D341Med (cell line): ENCODE measurements around the gene NKX6-2.
A peak's percentile ranks its signal among the peaks of the same experiment; 100 is the strongest.
"Not testable (repeated sequence)": the region's sequence is repeated elsewhere in the genome, so short reads cannot be mapped to it uniquely, and the experiment has no call there.

Source experiments
- DNase-seq: peaks from one replicate; pipeline ENCODE4 v3.0.0; 2012; ENCODE audit warnings: low spot score

Gene NKX6-2

DNA sequence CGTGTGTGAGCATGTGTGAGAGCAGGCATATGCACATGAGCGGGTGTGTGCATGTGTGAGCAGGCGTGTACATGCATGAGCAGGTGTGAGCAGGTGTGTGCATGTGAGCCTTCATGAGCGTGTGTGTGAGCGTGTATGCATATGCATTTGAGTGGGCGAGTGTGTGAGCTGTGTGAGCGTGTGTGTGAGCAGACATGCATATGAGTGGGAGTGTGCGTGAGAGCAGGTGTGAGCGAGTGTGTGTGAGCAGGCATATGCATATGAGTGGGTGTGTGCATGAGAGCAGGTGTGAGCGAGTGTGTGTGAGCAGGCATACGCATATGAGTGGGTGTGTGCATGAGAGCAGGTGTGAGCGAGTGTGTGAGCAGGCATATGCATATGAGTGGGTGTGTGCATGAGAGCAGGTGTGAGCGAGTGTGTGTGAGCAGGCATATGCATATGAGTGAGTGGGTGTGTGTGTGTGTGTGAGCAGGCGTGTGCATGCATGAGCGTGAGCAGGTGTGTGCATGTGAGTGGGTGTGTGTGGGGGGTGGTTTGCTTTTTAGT, 30.7 kb downstream of the NKX6-2 start:
- DNase-seq = no peak

DNA sequence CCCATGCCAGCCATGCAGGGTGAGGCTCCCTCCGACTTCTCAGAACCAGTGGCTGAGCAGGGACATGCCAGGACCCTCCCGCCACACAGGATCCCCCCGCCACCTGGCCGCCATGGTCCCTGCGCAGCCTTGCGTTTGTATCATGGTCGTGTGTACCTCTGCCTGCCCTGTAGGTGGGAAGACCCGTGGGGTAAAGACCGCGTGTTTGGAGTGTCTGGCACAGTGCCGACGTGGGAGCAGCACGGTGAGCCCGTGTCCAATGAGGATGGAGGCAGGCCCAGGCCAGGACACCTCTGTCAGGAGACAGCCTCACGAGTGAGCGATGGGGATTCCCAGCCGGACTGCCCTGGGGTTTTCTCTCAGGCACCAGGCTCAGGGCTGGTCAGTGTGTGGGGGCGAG, 31.9 kb downstream of the NKX6-2 start:
- no peak for DNase-seq

DNA sequence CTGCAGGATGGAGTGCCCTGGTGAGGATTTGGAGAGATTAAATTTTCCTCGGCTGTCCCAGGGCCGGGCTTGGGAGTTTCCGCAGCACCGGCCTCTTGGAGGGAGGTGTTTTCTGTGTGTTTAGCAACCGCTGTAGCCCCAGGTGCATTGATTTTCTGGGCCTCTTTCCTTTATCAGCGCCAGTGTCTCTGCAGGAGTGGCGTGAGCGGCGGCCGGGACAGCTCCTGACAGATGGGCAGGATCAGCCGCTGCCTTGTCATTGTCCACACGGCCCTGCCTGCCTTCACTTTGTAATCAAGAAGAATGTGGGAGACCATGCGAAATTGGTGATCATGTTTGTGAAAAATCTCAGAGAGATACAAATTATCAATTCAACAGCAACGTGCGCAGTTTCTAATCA, 32.4 kb downstream of the NKX6-2 start:
- DNase-seq = no peak

DNA sequence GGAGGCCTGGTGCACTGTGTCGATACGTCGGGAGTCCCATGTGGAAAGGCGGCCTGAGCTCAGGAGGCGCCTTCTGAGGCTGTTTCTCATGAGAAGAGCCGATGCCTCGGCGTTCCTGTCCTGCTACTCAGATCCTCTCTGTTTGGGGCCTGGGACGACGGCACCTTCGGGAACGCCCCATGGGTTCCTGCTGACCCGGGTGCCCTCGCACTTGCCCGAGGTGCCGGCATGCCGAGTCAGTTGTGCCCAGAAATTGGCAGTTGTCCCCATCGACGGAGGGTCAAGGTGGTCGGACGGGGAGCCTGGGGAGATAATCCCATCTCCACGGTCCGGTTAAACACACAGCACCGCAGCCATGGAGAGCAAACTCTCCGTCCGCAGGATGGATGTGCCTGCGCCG, 33.0 kb downstream of the NKX6-2 start:
- DNase-seq = no peak

DNA sequence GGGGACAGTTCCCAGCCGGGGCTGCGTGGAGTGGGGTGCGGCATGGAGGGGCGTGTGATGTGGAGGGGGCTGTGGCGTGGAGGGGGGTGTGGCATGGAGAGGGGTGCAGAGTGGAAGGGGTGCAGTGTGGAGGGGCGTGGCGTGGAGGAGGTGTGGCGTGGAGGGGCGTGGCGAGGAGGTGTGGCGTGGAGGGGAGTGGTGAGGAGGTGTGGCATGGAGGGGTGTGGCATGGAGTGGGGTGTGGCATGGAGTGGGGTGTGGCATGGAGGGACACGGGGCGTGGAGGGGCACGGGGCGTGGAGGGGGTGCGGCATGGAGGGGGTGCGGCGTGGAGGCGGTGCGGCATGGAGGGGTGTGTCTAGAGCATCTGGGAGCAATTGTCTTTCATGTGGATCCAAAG, 33.6 kb downstream of the NKX6-2 start:
- DNase-seq = no peak

DNA sequence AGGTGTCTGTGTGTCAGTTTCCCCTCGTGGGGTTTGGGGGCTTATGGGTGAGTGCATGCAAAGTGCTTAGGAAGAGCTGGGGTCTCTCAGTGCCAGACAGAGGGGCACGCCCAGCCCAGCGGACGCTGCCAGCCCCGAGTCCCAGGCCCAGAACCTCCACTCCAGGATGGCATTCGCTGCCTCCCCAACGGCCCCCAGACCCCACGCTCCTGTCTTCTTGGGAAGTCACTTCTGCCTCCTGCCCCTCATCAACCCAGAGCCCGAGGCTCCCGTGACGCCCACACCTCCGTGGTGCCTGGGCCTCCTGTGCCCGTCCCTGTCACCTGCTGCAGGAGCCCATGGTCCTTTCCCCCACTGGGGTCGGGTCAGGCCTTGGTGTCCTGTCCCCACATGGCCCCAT, 35.0 kb downstream of the NKX6-2 start:
- DNase-seq = no peak

DNA sequence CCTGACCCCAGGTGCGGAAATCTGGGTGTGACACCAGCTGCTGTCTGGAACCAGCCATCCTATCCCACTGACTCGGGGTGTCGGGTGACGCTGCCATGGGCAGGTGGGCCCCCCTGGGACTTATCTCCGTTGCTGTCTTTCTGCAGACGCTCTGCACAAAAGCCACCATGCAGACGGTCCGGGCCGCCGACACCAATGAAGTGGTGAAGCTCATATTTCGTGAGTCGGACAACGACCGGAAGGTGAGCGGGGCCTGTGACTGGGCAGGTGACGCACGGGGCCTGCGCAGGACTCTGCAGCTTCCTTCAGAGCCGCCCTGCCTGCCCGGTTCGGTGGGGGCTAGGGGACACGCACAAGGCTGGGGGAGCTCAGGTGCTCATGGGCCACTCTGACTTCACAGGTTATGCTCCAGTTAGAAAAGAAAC, 36.6 kb downstream of the NKX6-2 start:
- DNase-seq = no peak

DNA sequence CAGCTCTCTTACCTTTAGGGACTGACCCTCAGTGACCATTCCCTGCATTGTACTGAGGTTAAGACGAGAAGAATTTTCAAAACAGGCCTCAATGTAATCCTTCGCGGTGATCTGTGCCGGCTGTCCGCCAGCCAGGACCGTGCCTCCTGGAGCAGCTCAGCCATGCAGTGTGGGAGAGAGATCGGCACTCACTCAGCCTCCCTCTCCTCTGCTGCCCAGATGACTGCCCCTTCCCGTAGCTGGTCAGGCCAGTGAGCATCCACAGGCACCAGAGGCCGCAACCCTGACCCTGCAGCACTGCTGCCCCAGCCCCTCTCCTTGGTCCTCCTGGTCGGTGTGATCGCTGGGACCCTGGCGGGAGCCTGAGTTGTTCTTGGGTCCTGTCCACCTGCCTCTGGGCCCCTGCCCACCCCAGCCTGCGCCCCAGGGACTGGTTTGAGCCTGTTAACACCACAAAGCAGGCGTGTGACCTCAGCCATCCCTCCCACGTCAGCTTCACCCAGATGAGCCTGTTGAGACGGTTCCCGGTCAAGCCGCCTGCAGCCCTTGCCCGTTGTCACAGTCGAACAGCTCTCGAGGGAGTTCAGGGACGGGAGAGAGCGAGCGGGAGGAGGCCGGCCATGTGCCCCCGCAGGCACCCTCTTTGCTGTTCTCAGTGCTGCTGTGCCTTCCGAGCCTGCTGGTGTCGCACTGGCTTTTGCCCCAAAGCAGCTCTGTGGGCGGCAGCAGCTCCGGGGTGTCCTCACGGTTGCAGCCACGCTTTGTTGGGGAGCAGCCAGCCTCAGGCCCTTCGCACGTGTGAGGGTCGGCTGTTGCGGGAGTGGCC, 37.2 kb downstream of the NKX6-2 start:
- no peak for DNase-seq

DNA sequence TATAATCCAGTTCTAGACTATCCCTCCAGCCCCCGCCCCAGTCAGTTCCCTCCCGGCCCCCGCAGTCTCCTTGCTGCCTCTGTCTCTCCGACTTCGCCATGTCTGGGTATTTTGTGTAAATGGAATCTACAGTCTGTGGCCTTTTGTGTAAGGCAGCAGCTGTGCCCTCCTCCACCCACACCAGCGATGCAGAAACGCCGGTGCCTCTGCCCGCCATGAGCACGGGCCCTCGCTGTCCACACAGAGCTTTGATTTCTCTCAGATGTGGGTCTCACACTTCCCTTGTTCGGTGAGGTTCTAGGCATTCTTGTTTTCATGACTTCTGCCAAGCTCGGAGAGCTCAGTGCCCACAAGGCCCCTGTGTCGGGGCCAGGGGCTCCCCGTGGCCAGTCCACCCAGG, 37.8 kb downstream of the NKX6-2 start:
- no peak for DNase-seq

DNA sequence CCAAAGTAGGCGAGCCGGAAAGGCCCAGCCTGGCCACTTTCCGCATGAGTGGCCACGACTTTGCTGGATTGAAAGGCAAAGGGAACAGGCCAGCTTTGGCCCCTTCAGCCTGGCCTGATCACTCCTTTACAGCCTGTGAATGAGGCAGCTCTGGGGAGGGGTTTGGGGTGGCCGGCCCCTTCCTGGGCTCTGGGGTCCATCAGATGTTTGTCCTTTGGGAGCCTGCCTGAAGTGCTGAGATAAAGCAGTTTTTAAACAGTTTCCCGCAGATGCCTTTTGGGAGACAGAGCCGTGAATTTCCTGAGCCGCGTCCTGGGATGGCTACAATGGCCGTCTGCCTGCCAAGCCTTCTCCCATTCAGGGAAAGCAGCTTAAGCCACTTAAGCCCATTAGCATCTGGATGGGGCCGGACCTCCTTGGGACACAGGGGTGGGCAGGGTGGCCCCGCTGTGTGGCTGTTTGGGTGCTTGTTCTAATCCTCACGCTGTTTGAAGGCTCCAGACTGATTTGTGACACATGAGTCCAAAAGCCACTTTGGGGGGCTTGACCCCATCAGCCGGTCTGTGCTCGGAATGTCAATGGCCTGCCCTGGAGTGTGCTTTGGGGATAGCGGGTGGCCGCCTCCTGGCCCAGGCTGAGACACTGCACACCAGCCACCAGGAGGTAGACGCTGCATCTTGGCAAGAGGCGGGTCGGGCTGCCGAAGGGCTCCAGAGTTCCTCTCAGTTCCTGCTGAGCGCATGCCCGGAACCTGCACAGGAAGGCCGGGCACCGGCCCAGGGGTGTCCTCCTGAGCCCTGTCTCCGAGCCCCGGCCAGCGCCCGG, 38.9 kb downstream of the NKX6-2 start:
- DNase-seq = peak; percentile 42

DNA sequence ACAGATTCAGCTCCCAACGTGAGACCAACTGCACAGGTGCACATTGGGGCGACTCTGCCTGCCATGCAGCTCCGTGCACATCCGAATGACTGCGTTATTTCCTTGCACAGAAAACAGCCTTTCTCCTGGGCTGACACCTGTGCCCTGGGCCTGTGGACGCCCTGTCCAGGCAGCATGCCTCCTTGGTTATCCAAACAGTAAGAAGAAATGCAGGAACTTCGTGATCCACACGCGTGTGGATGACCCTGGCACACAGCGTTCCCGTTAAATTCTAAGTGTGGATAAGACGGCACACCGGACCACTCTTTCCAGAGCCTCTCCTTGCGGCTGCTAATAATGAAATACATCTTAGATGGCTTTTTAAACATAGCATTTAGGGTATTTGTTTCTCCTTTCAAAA, 39.6 kb downstream of the NKX6-2 start:
- DNase-seq = no peak

DNA sequence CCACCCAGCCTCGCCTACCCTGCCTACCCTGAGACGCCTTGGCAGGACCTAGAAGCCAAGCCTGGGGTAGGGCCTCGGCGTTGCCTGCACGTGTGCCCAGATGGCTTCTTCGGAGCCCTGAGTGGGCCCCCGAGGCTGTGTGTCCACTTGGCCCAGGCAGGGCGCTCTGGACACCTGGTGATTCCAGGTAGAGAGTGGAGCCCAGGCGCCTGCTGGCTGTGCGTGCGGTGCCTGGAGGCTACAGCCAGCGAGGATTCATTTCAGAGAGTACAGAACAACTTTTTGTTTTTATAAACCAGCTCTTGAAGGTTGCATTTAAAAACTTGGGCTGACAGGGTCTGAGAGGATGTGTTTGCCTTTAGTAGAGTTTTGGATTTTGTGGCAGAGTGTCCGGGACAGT, 40.0 kb downstream of the NKX6-2 start:
- DNase-seq = no peak

DNA sequence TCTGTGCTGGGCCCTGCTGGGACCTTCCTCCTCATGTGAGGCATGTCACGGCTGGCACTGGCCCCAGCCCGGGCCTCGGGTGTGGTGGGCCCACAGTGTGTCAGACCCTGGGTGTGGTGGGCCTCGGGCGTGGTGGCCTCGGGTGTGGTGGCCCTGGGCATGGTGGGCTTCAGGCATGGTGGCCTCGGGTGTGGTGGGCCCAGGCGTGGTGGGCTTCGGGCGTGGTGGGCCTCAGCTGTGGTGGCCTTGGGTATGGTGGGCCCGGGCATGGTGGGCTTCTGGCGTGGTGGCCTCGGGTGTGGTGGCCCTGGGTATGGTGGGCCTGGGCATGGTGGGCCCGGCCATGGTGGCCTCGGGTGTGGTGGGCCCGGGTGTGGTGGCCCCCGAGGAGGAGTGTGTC, 40.4 kb downstream of the NKX6-2 start:
- no peak for DNase-seq

DNA sequence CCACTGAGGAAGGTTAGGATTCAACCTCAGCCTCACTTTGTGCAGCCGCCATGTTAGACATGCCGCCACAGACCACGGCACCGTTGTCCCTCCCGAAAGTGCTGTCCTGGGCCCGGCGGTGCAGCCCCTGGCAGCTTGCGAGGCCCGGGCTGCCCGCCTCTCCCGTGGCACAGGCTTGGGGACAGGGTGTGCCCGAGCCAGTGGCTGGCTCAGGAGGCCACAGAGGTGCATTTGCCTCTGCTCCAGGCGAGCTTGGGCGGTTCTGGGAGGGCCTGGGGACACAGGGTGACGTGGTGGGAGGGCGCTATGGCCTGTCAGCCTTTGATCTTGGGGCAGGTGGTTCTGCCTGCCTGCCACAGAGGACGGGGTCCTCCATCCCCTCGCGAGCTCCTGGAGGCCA, 41.1 kb downstream of the NKX6-2 start:
- DNase-seq = no peak

DNA sequence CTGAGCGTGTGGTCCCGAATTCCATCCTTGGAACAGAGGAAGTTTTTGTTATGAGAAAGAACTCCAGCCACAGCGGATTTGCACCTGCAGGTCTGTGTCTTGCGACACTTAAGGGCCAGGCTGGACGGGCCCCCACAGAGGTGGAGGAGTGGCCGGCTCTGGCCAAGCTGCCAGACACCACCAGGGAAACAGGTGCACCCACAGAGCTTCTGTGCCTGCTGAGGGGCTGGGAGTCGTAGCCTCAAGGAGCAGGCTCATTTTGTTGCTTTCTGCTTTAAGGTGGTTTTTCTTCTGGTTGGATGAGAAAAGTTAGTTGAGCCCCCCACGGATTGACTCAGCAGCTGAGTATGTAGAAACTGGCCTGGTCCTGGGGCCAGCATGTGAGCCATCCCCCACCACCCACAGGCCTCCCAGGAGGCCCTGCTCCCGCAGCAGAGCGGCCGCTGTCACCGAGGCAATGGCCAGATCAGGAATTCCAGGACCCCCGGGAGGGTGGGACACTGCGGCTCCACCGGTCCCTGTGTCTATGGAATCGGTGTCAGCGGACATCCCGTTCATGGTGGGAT, 41.9 kb downstream of the NKX6-2 start:
- no peak for DNase-seq

DNA sequence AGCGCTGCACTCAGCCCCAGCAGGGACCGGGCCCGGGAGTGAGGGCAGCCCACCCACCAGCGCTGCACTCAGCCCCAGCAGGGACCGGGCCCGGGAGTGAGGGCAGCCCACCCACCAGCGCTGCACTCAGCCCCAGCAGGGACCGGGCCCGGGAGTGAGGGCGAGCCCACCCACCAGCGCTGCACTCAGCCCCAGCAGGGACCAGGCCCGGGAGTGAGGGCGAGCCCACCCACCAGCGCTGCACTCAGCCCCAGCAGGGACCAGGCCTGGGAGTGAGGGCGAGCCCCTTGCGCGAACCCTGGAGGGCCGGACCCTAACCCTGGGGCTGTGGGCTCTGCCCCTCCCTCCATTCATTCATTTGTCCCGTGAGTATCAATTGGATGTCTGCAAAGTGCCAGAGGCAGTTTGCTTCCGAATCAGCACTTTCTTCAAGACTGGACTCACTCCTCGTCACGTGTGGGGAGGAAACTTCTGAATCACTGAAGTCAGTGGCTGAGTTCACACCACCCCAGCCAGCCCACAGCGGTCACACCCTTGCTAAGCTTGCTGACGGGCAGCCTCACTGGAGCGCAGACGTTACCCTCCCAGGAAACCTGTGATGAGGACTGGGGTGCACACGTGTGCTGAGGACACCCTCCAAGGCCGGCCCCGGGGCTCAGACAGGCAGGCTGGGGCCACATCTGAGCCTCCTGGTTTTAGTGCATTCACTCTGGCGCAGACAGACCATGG, 42.6 kb downstream of the NKX6-2 start:
- DNase-seq = not testable (repeated sequence)

DNA sequence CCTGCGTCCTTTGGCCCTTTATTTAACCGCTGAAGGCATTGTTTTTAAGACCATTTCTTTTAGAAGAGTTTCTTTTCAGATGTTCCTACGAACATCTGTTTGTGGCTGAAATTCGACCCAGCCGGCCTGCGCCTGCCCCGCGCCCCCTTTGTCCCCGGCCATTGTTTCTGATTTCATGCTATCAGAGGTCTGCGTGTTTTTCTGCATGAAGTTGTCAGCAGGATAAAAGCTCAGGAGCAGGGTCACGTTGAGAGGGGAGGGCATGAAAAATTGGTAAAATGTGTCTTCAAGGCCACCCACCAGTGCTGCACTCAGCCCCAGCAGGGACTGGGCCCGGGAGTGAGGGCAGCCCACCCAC, 43.1 kb downstream of the NKX6-2 start:
- no peak for DNase-seq

DNA sequence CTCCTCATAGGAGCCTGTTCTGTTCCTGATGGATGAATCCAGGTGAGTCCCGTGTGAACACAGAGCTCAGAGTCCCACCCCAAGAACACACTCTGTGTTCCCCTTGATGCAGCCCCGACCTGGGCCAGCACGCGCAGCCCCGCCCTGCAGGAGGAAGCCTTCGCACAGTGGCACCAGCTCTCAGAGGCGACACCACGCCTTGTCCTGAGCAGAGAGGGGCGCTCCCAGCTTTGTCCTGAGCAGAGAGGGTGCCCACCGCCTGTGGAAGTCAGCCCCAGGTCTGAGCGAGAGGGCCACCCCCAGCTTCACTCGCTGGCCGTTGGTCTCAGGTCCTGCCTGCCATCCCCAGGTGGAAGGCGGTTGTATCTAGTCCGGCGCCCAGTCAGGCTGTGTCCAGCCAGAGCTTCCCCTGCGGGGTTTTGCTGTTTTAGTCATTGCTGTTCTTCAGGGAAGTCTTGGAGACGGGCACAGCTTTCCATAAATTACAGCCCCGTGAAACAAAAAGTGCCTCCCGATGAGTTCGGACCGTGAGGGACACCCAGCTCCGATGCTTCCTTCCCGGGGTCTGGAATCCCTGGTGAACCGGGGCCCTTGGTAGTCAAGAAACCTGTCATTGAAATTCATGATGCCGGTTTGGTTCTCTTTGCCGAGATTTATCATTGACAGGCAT, 43.6 kb downstream of the NKX6-2 start:
- DNase-seq = no peak

DNA sequence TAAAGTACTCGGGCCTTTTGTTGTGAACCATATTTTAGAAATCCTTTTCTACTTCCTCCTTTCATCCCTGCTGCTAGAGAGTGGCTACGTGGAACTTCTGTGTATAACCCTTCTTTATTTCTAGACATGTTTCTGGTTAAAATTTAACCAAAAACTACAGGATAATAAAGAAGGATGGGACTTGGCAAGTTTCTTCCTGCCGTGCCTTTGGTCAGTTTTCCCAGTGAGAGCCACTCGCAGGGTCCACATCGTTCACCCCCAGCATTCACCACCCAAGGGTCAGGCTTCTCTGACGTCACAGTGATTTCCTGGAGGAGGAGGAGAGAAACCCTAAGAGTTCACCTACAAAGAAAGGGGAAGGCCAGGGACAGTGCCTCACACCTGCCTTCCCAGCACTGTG, 45.4 kb downstream of the NKX6-2 start:
- no peak for DNase-seq

DNA sequence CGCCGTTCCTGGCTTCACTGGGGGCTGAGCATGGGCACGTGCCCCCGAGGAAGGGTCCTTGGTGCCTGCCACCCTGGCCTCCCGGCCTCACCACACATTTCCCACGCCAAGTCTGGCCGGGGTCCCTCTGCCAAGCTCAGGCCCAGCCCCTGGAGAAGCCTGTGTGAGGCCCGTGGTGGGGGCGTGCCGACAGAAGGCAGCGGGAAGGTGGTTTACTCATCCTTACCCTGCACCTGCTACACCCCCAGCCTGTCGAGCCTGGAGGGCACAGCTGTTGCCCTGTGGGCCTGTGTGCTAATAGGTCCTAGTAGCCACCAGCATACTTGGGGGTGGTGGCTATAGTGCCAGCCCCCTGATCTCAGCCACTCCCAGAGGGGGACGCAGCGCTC, 46.7 kb downstream of the NKX6-2 start:
- no peak for DNase-seq

DNA sequence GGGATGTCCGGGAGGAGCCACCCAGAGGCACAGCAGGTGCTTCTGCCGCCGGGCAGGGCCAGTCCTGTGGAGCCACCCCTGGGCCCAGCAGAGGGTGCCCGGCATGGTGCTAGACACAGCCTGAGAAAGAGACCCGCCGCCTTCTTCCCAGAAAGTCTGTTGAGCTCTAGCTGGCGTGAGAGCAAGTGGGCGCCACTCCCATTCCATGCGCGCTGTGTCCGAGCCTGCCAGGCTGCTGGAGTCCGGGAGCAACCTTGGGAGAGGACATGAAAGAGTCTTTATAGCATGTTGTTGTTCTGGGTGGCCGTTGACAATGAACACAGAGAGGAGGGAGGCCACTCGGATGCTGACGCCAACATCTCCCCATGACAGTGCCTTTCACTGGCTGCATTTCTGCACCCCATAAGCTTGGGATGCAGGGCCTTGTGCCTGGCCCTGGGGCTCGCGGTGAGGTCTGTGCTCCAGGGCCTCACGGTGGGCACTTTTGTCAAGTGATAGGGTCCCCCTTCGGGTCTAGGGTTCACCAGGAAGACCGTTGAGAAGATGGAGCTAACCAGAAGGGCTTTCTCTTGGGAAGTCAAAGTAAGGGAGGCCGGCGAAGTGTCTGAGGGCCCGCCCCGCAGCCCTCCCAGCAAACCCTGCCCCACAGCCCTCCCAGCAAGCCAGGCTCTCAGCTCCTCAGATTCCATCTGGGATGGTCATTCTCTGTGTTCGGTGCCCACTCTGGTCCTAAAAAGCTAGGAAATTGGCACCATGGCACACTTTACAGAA, 47.3 kb downstream of the NKX6-2 start:
- no peak for DNase-seq
